HG03575 (cell line): ENCODE results near the gene ATG13.
A peak's percentile ranks its signal among the peaks of the same experiment; 100 is the strongest.
"Not testable (repeated sequence)": the region's sequence is repeated elsewhere in the genome, so short reads cannot be mapped to it uniquely, and the experiment has no call there.

Experiments used
- ATAC-seq: cut with Tn5 transposase; IDR thresholded peaks from one replicate; pipeline ENCODE4 v1.9.1; 2021; ENCODE audit not compliant: unreplicated experiment, insufficient number of reproducible peaks, low FRiP score; ENCODE audit errors: extremely low read depth

ATG13 gene

GRCh38 chr11:46617134-46617971, at the start of gene ATG13, which contains the start of gene HARBI1:
ATG13 (plus strand) TSS chr11:46617553; CDS start chr11:46644292, 26,739 bp downstream.
HARBI1 (minus strand) TSS chr11:46617227; CDS start chr11:46616237, 990 bp downstream.
- peak; percentile 47 for ATAC-seq

GRCh38 chr11:46570790-46571398, 46.5 kb upstream of the ATG13 start:
- no peak for ATAC-seq

GRCh38 chr11:46574656-46575055, 42.7 kb upstream of the ATG13 start:
- ATAC-seq, result no peak

GRCh38 chr11:46577058-46577457, 40.3 kb upstream of the ATG13 start:
- ATAC-seq, result no peak

GRCh38 chr11:46582588-46582987, 34.8 kb upstream of the ATG13 start:
- no peak for ATAC-seq

GRCh38 chr11:46583513-46583912, 33.8 kb upstream of the ATG13 start:
- ATAC-seq, result not testable (repeated sequence)

- ATAC-seq, result no peak
These were observed 29.2 kb upstream of the ATG13 start for GRCh38 chr11:46588131-46588530.

- ATAC-seq, result no peak
These were observed 28.4 kb upstream of the ATG13 start for GRCh38 chr11:46588915-46589314.

GRCh38 chr11:46590740-46591605, 26.4 kb upstream of the ATG13 start:
- ATAC-seq, result no peak

GRCh38 chr11:46593550-46594373, 23.6 kb upstream of the ATG13 start, which contains the start of gene AMBRA1:
AMBRA1 (minus strand) TSS chr11:46594023; CDS start chr11:46548380, 45,643 bp downstream.
- ATAC-seq, result no peak

GRCh38 chr11:46594374-46594700, 23.0 kb upstream of the ATG13 start:
- no peak for ATAC-seq

GRCh38 chr11:46594785-46595184, 22.6 kb upstream of the ATG13 start:
- no peak for ATAC-seq

- no peak for ATAC-seq
These were observed 20.2 kb upstream of the ATG13 start for GRCh38 chr11:46597155-46597554.

GRCh38 chr11:46597609-46598219, 19.6 kb upstream of the ATG13 start:
- no peak for ATAC-seq

GRCh38 chr11:46599340-46600193, 17.8 kb upstream of the ATG13 start:
- no peak for ATAC-seq

- ATAC-seq, result no peak
These were observed 17.0 kb upstream of the ATG13 start for GRCh38 chr11:46600194-46600960.

- no peak for ATAC-seq
These were observed 16.2 kb upstream of the ATG13 start for GRCh38 chr11:46601129-46601528.
